HG02610 (cell line): ENCODE measurements around the gene ATRN.

Experiments
- ATAC-seq: cut with Tn5 transposase; IDR thresholded peaks from one replicate; pipeline ENCODE4 v1.9.1; 2021; ENCODE audit warnings: mild to moderate bottlenecking, moderate library complexity; ENCODE audit not compliant: unreplicated experiment

ATRN gene

DNA sequence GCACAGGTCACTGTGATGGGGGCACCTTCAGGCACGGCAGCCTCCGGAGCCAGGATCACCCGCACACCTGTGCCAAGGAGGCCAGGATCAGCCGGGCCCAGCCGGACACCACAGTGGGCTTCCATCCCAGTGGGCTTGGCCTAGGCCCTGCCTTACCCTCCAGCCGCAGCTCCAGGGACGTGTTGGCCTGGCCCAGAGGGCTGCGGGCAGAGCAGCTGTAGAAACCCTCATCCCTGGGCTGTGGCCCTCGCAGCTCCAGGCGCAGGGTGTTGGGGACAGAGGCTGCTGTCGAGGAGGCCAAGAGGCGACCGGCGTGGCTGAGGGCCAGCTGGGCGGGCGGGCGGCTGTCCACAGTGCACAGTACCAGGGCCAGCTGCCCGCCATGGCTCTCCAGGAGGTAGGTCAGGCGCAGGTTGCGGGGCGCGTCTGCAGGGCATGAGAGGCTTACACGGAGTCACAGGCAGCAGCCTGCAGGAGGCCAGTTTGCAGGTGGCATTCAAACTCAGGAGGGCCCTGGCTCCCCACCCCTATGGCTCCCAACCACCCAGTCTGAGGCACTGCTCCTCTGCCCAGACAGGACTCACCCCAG lies 222.0 kb downstream of the ATRN start:
- no peak for ATAC-seq

DNA sequence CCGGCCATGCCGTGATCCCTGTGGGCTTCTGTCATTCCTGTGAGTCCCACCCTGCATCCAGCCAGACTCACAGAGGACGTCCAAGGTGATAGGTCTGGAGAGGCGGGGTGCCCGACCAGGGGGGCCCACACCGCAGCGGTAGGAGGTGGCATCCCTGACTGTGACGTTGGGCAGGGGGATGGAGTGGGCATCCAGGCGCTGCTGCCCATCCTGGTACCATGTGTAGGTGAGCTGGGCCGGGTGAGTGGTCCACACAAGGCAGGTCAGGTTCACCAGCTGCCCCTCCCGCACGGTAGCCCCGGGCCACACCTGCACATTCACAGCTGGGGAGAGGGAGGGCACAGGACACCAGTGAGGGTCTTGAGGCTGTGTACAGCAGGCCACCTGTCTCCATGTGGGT lies 222.6 kb downstream of the ATRN start:
- no peak for ATAC-seq

DNA sequence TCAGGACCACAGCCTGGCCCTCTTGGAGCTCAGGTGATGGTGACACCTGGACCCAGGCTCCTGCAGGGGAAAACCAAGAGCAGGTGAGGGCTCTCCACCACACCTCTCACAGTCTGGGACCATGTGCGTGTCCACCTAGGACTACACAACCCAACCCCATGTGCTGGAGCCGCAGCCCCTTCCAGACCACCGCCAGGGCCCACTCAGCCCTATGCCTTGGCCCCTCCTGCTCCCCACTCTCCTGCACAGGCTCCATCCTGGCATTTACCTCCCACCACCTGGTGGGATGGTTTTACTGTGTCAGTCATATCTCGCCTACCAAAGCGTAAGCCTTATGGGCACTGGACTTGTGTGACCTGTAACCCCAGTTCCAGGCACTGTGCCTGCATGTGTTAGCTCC lies 224.0 kb downstream of the ATRN start:
- ATAC-seq: no peak

DNA sequence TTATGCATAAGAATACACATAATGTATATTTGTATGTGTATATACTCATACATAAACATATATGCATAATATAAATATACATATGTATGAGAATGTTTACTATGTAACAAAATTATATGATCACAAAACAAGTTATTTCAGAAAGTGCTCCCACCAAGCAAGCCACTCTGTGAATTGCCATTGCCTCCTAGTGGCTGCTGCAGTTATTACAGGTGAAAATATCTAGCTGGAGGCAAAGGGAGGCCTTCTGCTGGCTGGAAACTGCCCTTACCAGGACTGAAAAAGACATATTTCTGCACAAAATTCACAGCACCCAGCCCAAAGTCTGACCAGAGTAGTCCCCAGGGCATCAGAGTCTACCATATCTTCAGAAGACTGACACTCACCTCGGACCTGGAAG lies 225.4 kb downstream of the ATRN start:
- no peak for ATAC-seq

- ATAC-seq: no peak
Measured at GRCh38 chr20:3696745-3697587, 226.1 kb downstream of the ATRN start.

GRCh38 chr20:3697588-3698305 lies 226.9 kb downstream of the ATRN start:
- no peak for ATAC-seq

DNA sequence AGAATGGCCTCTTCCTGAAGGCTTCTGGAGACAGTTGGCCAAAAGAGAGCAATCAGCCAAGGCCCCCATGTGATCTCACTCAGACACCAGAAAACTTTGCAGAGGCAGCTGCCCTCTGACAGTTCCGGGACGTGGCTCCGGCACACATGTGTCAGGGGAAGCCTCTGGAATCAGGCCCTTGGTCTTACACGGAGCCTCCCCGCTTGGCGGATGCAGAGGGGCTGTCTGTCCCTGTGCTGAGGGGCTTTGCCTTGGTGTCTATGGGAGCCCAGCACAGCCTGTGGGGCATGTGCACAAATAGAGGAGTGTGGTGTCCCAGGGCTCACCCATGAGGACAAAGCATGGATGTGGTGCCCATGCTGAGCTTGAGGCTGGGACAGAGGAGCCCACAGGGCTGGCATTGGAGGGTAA lies 227.8 kb downstream of the ATRN start:
- no peak for ATAC-seq

DNA sequence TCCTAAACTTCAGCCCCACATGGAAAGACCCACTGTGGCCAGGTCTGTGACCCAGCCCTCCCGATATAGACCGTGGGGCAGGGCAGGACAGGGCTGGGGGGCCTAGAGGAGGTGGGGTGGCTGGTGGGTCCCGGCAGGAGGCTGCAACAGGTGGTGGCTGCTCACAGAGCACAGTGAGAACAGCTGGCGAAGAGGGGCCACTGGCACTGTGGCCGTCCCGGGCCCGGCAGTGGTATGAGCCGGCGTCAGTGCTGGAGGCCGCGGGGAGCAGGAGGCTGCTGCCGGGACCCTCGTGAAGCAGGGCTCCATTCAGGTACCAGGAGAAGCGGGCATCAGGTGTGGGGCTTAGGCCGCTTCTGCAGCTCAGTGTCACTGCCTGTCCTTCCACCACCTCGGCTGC lies 228.2 kb downstream of the ATRN start:
- ATAC-seq: no peak
